ENCODE measurements around the gene KIAA0040. TPM values are rescaled to one million over a fixed set of nuclear protein-coding genes. Genes with fewer than 3 reads are reported as not detected.

KIAA0040 gene
- total and polyA plus RNA-seq, 2 donors (not counting 1 experiment from before 2014, with no cell fraction given) = 93.6 to 106 TPM

DNA sequence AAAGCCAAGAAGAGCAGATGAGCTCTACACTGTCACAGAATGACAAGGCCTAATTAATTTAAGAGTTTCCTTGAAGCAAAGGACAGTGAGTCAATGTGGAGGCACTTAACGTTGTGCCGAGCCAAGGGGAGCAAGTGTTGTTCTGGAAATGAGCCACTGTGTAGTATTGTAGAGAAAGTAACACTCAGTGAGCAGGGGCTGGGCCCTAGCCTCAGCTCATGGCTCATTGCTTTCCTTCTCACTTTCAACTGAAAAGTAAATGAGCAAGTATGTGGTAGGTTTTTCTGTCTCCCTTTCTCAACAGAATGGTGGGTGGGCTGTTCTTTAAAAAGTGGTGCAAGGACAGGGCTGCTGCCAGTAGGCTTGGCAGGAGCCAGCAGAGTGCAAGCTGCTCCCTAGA, 11.8 kb upstream of the KIAA0040 start:
- Histone ChIP-seq H3K79me2 (ENCODE audit: control insufficient read depth, insufficient read depth, low read length) (peaks cover 26% of the 10 kb centered on the region), H3K27ac (ENCODE audit: low read length in 2 of 2) (peak overlapping the region; percentile 26 to 51), H3K9ac (ENCODE audit: low read length) (no peak overlapping the region), H3K36me3 (replicated peaks in 1 of 2; ENCODE audit: control extremely low read depth in 1 of 2, control insufficient read depth in 1 of 2, extremely low read depth in 1 of 2, insufficient read depth in 2 of 2, low read length in 1 of 2) (no peaks in the 10 kb centered on the region), H3K4me1 (ENCODE audit: control insufficient read depth in 2 of 2, insufficient read depth in 2 of 2, low read length in 2 of 2) (peaks cover 56 to 74% of the 10 kb centered on the region in 2 donors), H3K27me3 (replicated peaks in 1 of 4; ENCODE audit: control extremely low read depth in 1 of 4, control insufficient read depth in 3 of 4, insufficient read depth in 4 of 4, low read length in 3 of 4) (no peaks in the 10 kb centered on the region), H2AFZ (ENCODE audit: insufficient read depth, low read depth, low read length, poor library complexity, severe bottlenecking) (peak overlapping the region; percentile 26), H3K4me2 (replicated peaks; ENCODE audit: low read depth, low read length, poor library complexity, severe bottlenecking) (peak overlapping the region; percentile 40), H3K9me3 (ENCODE audit: control extremely low read depth in 1 of 3, control insufficient read depth in 2 of 3, insufficient read depth in 1 of 3, low read length in 2 of 3) (no peaks in the 10 kb centered on the region), H3K4me3 (ENCODE audit: control extremely low read depth in 1 of 5, extremely low read depth in 1 of 5, insufficient read depth in 1 of 5, low read depth in 2 of 5, low read length in 4 of 5) (no peak overlapping the region), H4K20me1 (ENCODE audit: control insufficient read depth, insufficient read depth, low read length, poor library complexity, severe bottlenecking) (no peaks in the 10 kb centered on the region)
- WGBS (ENCODE audit: insufficient coverage) = 0% methylated on average over 2 of the region's 2 CpGs
- no peak for DNase-seq
- Mint-ChIP-seq H3K9me3 (ENCODE audit: insufficient read depth) (no peaks in the 10 kb centered on the region), H3K4me1 (peaks cover 72% of the 10 kb centered on the region), H3K27ac (peak overlapping the region; percentile 83), H3K27me3 (no peaks in the 10 kb centered on the region), H3K4me3 (peak overlapping the region; percentile 42)
- no peak for ATAC-seq (ENCODE audit: low read depth)
- CTCF ChIA-PET = interaction anchor here (1.2 to 3.1 kb wide), 6 partner anchors 10 to 115 kb away, joined by 4 to 15 read pairs (median 6); no protein-coding TSS in a partner anchor
- no peak for TF ChIP-seq EZH2 (IDR thresholded peaks at IDR 0.05; ENCODE audit: borderline replicate concordance, insufficient read depth, low read depth, low read length, poor library complexity, severe bottlenecking)
- TF ChIP-seq, protein P1, sequence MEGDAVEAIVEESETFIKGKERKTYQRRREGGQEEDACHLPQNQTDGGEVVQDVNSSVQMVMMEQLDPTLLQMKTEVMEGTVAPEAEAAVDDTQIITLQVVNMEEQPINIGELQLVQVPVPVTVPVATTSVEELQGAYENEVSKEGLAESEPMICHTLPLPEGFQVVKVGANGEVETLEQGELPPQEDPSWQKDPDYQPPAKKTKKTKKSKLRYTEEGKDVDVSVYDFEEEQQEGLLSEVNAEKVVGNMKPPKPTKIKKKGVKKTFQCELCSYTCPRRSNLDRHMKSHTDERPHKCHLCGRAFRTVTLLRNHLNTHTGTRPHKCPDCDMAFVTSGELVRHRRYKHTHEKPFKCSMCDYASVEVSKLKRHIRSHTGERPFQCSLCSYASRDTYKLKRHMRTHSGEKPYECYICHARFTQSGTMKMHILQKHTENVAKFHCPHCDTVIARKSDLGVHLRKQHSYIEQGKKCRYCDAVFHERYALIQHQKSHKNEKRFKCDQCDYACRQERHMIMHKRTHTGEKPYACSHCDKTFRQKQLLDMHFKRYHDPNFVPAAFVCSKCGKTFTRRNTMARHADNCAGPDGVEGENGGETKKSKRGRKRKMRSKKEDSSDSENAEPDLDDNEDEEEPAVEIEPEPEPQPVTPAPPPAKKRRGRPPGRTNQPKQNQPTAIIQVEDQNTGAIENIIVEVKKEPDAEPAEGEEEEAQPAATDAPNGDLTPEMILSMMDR (IDR thresholded peaks at IDR 0.05) = no peak
- intact Hi-C loops (cut with micrococcal nuclease) = loop anchor here (1.0 kb wide), 1 partner anchor 9 kb away; no protein-coding TSS in a partner anchor
- POLR2A ChIA-PET = interaction anchor here (0.5 to 2.3 kb wide), 4 partner anchors 11 to 20 kb away, joined by 3 to 8 read pairs (median 6); no protein-coding TSS in a partner anchor

DNA sequence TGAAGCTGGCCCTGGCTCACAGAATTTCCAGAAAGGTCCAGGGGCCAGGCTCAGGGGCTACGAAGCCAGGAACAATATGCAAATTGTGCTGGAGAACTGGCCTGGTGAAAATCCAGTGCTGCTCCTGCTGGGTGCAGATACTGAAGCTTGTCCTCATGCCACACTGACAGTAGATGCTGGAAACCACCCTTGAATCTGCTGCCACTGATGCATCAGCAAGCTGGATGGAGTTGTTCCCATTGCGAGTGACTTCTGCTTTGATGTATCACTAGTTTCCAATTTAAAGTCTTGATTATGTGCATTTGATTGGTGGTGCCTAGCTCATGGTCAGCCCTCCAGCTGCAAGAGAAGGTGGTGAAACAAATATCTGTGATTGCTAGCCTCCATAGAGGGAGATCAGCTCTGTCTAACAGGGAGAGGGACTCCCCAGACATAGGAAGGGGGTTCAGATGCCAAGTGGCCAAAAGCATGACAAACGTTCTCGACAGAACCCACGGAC, 11.0 kb upstream of the KIAA0040 start:
- peak overlapping the region; percentile 40 for H3K4me2 ChIP-seq (replicated peaks; ENCODE audit: low read depth, low read length, poor library complexity, severe bottlenecking)
- TF ChIP-seq EZH2 (IDR thresholded peaks at IDR 0.05; ENCODE audit: borderline replicate concordance, insufficient read depth, low read depth, low read length, poor library complexity, severe bottlenecking) = no peak
- TF ChIP-seq, protein P1 (IDR thresholded peaks at IDR 0.05) = no peak
- intact Hi-C loops (cut with micrococcal nuclease) = loop anchor here (1.0 kb wide), 1 partner anchor 8 kb away; no protein-coding TSS in a partner anchor
- Mint-ChIP-seq H3K27me3 (no peaks in the 10 kb centered on the region), H3K27ac (peak overlapping the region; percentile 83), H3K4me1 (peaks cover 68% of the 10 kb centered on the region), H3K9me3 (ENCODE audit: insufficient read depth) (no peaks in the 10 kb centered on the region), H3K4me3 (peak overlapping the region; percentile 42)
- DNase-seq (peak; percentile 30), ATAC-seq (ENCODE audit: low read depth) (peak; percentile 31)
- POLR2A ChIA-PET = interaction anchor here (0.8 to 2.3 kb wide), 4 partner anchors 9 to 14 kb away, joined by 3 to 8 read pairs (median 6); no protein-coding TSS in a partner anchor
- H3K27ac ChIP-seq (ENCODE audit: low read length in 2 of 2) = peak overlapping the region; percentile 26 to 51
- H3K9ac ChIP-seq (ENCODE audit: low read length) = no peak overlapping the region
- H3K4me3 ChIP-seq (ENCODE audit: control extremely low read depth in 1 of 5, extremely low read depth in 1 of 5, insufficient read depth in 1 of 5, low read depth in 2 of 5, low read length in 4 of 5) = no peak overlapping the region
- no peaks in the 10 kb centered on the region for H4K20me1 ChIP-seq (ENCODE audit: control insufficient read depth, insufficient read depth, low read length, poor library complexity, severe bottlenecking)
- H3K9me3 ChIP-seq (ENCODE audit: control extremely low read depth in 1 of 3, control insufficient read depth in 2 of 3, insufficient read depth in 1 of 3, low read length in 2 of 3) = no peaks in the 10 kb centered on the region
- no peaks in the 10 kb centered on the region for H3K36me3 ChIP-seq (replicated peaks in 1 of 2; ENCODE audit: control extremely low read depth in 1 of 2, control insufficient read depth in 1 of 2, extremely low read depth in 1 of 2, insufficient read depth in 2 of 2, low read length in 1 of 2)
- no peaks in the 10 kb centered on the region for H3K27me3 ChIP-seq (replicated peaks in 1 of 4; ENCODE audit: control extremely low read depth in 1 of 4, control insufficient read depth in 3 of 4, insufficient read depth in 4 of 4, low read length in 3 of 4)
- 75% methylated on average over 4 of the region's 5 CpGs for WGBS (ENCODE audit: insufficient coverage)
- CTCF ChIA-PET = interaction anchor here (1.2 to 3.1 kb wide), 6 partner anchors 9 to 115 kb away, joined by 4 to 15 read pairs (median 6); no protein-coding TSS in a partner anchor
- H3K4me1 ChIP-seq (ENCODE audit: control insufficient read depth in 2 of 2, insufficient read depth in 2 of 2, low read length in 2 of 2) = peaks cover 49 to 67% of the 10 kb centered on the region in 2 donors
- H2AFZ ChIP-seq (ENCODE audit: insufficient read depth, low read depth, low read length, poor library complexity, severe bottlenecking) = peak overlapping the region; percentile 24
- H3K79me2 ChIP-seq (ENCODE audit: control insufficient read depth, insufficient read depth, low read length) = peaks cover 26% of the 10 kb centered on the region

Measured in B cell (primary cell).